NCI-H2227 treated with DMSO at 0.1 percent for 48 hours (cell line): ENCODE data around the gene MMP7.

ENCODE experiments used
- DNase-seq: peaks from one replicate; lab custom pipeline; 2025; lab: John Stamatoyannopoulos, UW

MMP7 gene

GRCh38 chr11:102530558-102530957 is at the start of gene MMP7:
MMP7 (minus strand) TSS chr11:102530747; CDS start chr11:102530700, 47 bp downstream.
- no peak for DNase-seq

GRCh38 chr11:102577723-102578122 is 47.2 kb upstream of the MMP7 start:
- no peak for DNase-seq

- DNase-seq, result no peak
Observed at GRCh38 chr11:102577182-102577581, 46.6 kb upstream of the MMP7 start.

GRCh38 chr11:102576350-102576749 is 45.8 kb upstream of the MMP7 start:
- no peak for DNase-seq

GRCh38 chr11:102575012-102575411 is 44.5 kb upstream of the MMP7 start:
- DNase-seq, result no peak

- DNase-seq, result no peak
Observed at GRCh38 chr11:102573851-102574250, 43.3 kb upstream of the MMP7 start.

- no peak for DNase-seq
Observed at GRCh38 chr11:102572554-102573220, 42.1 kb upstream of the MMP7 start.

GRCh38 chr11:102568851-102569250 is 38.3 kb upstream of the MMP7 start:
- DNase-seq, result no peak

GRCh38 chr11:102566112-102566511 is 35.6 kb upstream of the MMP7 start:
- no peak for DNase-seq

- no peak for DNase-seq
Observed at GRCh38 chr11:102564110-102564509, 33.6 kb upstream of the MMP7 start.

GRCh38 chr11:102561636-102562035 is 31.1 kb upstream of the MMP7 start:
- no peak for DNase-seq

- no peak for DNase-seq
Observed at GRCh38 chr11:102560555-102561011, 30.0 kb upstream of the MMP7 start.

GRCh38 chr11:102559839-102560238 is 29.3 kb upstream of the MMP7 start:
- no peak for DNase-seq

GRCh38 chr11:102555091-102555490 is 24.5 kb upstream of the MMP7 start:
- DNase-seq, result no peak

GRCh38 chr11:102553835-102554282 is 23.3 kb upstream of the MMP7 start:
- DNase-seq, result no peak

GRCh38 chr11:102552447-102553194 is 22.1 kb upstream of the MMP7 start:
- DNase-seq, result no peak

- no peak for DNase-seq
Observed at GRCh38 chr11:102552020-102552419, 21.5 kb upstream of the MMP7 start.

- no peak for DNase-seq
Observed at GRCh38 chr11:102551169-102551781, 20.7 kb upstream of the MMP7 start.

GRCh38 chr11:102546923-102547471 is 16.4 kb upstream of the MMP7 start:
- DNase-seq, result no peak

GRCh38 chr11:102546427-102546826 is 15.9 kb upstream of the MMP7 start:
- no peak for DNase-seq

- DNase-seq, result no peak
Observed at GRCh38 chr11:102545701-102546100, 15.2 kb upstream of the MMP7 start.

- DNase-seq, result no peak
Observed at GRCh38 chr11:102544594-102544993, 14.0 kb upstream of the MMP7 start.

- DNase-seq, result no peak
Observed at GRCh38 chr11:102539567-102539966, 9.0 kb upstream of the MMP7 start.
